Keratinocyte (primary cell): ENCODE results near the gene WIPF3. TPM values are rescaled to one million over a fixed set of nuclear protein-coding genes. Genes with fewer than 3 reads are reported as not detected.

Experiments used
- DNase-seq: peaks from one replicate; pipeline ENCODE4 v3.0.0-alpha.2; 2011; ENCODE audit warnings: low read depth, missing footprints, low spot score
- FAIRE-seq: peaks from 2 replicates; lab custom pipeline; 2011; peaks lifted over from hg19 to GRCh38; lab: Jason Lieb, UNC
- H2AFZ ChIP-seq: 2 replicates; pipeline ENCODE4 v1.6.0; 2012; ENCODE audit warnings: low read length, control low read depth, inconsistent platforms; ENCODE audit not compliant: control insufficient read depth
- H3K27ac ChIP-seq: 2 replicates; pipeline ENCODE4 v1.5.1; 2011; ENCODE audit warnings: low read length; ENCODE audit not compliant: control insufficient read depth, insufficient read depth
- H3K27me3 ChIP-seq: 3 replicates; pipeline ENCODE4 v1.6.0; 2011; ENCODE audit warnings: low read length; ENCODE audit not compliant: control insufficient read depth, insufficient read depth; ENCODE audit errors: extremely low read depth
- H3K36me3 ChIP-seq, 2 experiments: 2 replicates in 1 of 2; 3 replicates in 1 of 2; pipeline ENCODE4 v1.5.1; 2011; ENCODE audit warnings: low read length in 2 of 2, mild to moderate bottlenecking in 1 of 2; ENCODE audit not compliant: control insufficient read depth in 2 of 2, insufficient read depth in 2 of 2; ENCODE audit errors: extremely low read depth in 1 of 2
- H3K4me1 ChIP-seq: 3 replicates; pipeline ENCODE4 v1.5.1; 2011; ENCODE audit warnings: low read length; ENCODE audit not compliant: control insufficient read depth, insufficient read depth; ENCODE audit errors: extremely low read depth
- H3K4me2 ChIP-seq: 3 replicates; pipeline ENCODE4 v1.6.0; 2011; ENCODE audit warnings: low read depth, low read length; ENCODE audit not compliant: control insufficient read depth, insufficient read depth; ENCODE audit errors: extremely low read depth
- H3K4me3 ChIP-seq, 3 experiments: fragments of 200-600 bp in 1 of 3; sonication (generic) in 1 of 3; 2 replicates in 2 of 3; 3 replicates in 1 of 3; pipeline ENCODE4 v1.5.1; 2011 to 2016; ENCODE audit warnings: low read length in 3 of 3, mild to moderate bottlenecking in 3 of 3, control low read depth in 2 of 3, inconsistent platforms in 1 of 3, low read depth in 1 of 3, mixed read lengths in 1 of 3, mixed run types in 1 of 3, moderate library complexity in 1 of 3; ENCODE audit not compliant: control insufficient read depth in 2 of 3, insufficient read depth in 2 of 3; ENCODE audit errors: extremely low read depth in 1 of 3
- H3K79me2 ChIP-seq: 2 replicates; pipeline ENCODE4 v1.6.0; 2012; ENCODE audit warnings: low read length; ENCODE audit not compliant: control insufficient read depth, insufficient read depth
- H3K9ac ChIP-seq: 3 replicates; pipeline ENCODE4 v1.6.0; 2011; ENCODE audit warnings: low read length; ENCODE audit not compliant: control insufficient read depth, insufficient read depth; ENCODE audit errors: extremely low read depth
- H3K9me1 ChIP-seq: 3 replicates; pipeline ENCODE4 v1.6.0; 2011; ENCODE audit warnings: low read length; ENCODE audit not compliant: control insufficient read depth, insufficient read depth; ENCODE audit errors: extremely low read depth
- H3K9me3 ChIP-seq: 2 replicates; pipeline ENCODE4 v1.5.1; 2012; ENCODE audit warnings: low read depth, low read length; ENCODE audit not compliant: control insufficient read depth
- H4K20me1 ChIP-seq: 3 replicates; pipeline ENCODE4 v1.6.0; 2011; ENCODE audit warnings: low read length; ENCODE audit not compliant: control insufficient read depth, insufficient read depth; ENCODE audit errors: extremely low read depth
- EZH2 ChIP-seq: IDR thresholded peaks from one replicate; pipeline ENCODE4 v1.6.1; 2012; ENCODE audit warnings: inconsistent platforms, mild to moderate bottlenecking, low read length, moderate library complexity
- dilution Hi-C: fragments of 300-500 bp; cut with MboI; formaldehyde crosslinking; loops from one replicate; pipeline ENCODE4 v1.7.0; 2020; ENCODE audit warnings: low sequenced_read_pairs; ENCODE audit not compliant: extremely low pct_ligation_motif_present
- polyA plus RNA-seq, 5 experiments: library from polyadenylated mRNA; depleted of rRNA in 3 of 5; stranded (reverse) in 3 of 5; stranded (forward) in 1 of 5; unstranded in 1 of 5; fragments of >200 nt; gene quantifications; 1 replicate in 1 of 5; 2 replicates in 3 of 5; 3 replicates in 1 of 5; pipeline versions ENCODE4 v1.2.1 to v1.2.3, GENCODE V29; 2011 to 2012; ENCODE audit warnings: missing spikeins in 2 of 5, low read depth in 1 of 5, low replicate concordance in 1 of 5
- TF ChIP-seq, protein P1 (sequence below), 3 experiments: IDR thresholded peaks in 1 of 3; conservative IDR thresholded peaks in 1 of 3; optimal IDR thresholded peaks in 1 of 3; 2 replicates in 2 of 3; 3 replicates in 1 of 3; pipeline versions ENCODE3 to v1.5.1; 2011; ENCODE audit warnings: low read length in 3 of 3, mild to moderate bottlenecking in 3 of 3, moderate library complexity in 2 of 3, control low read depth in 1 of 3, inconsistent platforms in 1 of 3; ENCODE audit not compliant: insufficient read depth in 2 of 3; ENCODE audit errors: extremely low read depth in 1 of 3

The WIPF3 gene
- polyA plus RNA-seq, 1 donor (not counting 4 experiments of a cell fraction or from before 2014, with no cell fraction given) = 0.04 TPM

DNA sequence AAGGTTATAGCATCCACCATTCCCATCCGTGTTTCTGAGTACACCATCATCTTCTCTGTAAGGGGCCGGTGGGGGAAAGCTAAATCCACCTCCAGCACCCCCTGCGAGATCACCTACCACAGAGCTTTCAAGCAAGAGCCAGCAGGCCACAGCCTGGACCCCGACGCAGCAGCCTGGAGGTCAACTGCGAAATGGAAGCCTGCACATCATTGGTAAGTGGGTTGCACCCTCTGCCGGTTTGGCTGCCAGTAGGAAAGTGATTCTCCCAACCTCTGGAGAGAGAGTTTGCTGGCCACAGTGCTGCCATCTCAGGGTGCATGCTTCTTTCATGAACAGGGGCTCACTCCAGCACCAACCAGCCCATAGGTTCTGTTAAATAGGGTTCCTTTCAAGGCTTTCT, 81.7 kb downstream of the WIPF3 start:
- TF ChIP-seq EZH2 = no peak
- TF ChIP-seq, protein P1, sequence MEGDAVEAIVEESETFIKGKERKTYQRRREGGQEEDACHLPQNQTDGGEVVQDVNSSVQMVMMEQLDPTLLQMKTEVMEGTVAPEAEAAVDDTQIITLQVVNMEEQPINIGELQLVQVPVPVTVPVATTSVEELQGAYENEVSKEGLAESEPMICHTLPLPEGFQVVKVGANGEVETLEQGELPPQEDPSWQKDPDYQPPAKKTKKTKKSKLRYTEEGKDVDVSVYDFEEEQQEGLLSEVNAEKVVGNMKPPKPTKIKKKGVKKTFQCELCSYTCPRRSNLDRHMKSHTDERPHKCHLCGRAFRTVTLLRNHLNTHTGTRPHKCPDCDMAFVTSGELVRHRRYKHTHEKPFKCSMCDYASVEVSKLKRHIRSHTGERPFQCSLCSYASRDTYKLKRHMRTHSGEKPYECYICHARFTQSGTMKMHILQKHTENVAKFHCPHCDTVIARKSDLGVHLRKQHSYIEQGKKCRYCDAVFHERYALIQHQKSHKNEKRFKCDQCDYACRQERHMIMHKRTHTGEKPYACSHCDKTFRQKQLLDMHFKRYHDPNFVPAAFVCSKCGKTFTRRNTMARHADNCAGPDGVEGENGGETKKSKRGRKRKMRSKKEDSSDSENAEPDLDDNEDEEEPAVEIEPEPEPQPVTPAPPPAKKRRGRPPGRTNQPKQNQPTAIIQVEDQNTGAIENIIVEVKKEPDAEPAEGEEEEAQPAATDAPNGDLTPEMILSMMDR (optimal IDR thresholded peaks at IDR 0.05 in 1 of 3, IDR thresholded peaks at IDR 0.05 in 1 of 3, conservative IDR thresholded peaks at IDR 0.05 in 1 of 3; ENCODE audit: extremely low read depth in 1 of 3, insufficient read depth in 2 of 3, low read length in 3 of 3) = no peak
- dilution Hi-C loops = no loop called here
- peaks cover 5% of the 10 kb centered on the region for H3K4me1 ChIP-seq
- no peaks in the 10 kb centered on the region for H3K27me3 ChIP-seq
- no peak for DNase-seq
- H3K9me3 ChIP-seq = no peaks in the 10 kb centered on the region
- H3K79me2 ChIP-seq = no peaks in the 10 kb centered on the region
- no peak overlapping the region for H2AFZ ChIP-seq
- no peaks in the 10 kb centered on the region for H3K36me3 ChIP-seq
- FAIRE-seq = no peak
- H3K4me2 ChIP-seq = no peak overlapping the region
- no peak overlapping the region for H3K9ac ChIP-seq
- no peaks in the 10 kb centered on the region for H4K20me1 ChIP-seq
- H3K27ac ChIP-seq = no peak overlapping the region
- no peaks in the 10 kb centered on the region for H3K9me1 ChIP-seq
- H3K4me3 ChIP-seq = no peak overlapping the region

DNA sequence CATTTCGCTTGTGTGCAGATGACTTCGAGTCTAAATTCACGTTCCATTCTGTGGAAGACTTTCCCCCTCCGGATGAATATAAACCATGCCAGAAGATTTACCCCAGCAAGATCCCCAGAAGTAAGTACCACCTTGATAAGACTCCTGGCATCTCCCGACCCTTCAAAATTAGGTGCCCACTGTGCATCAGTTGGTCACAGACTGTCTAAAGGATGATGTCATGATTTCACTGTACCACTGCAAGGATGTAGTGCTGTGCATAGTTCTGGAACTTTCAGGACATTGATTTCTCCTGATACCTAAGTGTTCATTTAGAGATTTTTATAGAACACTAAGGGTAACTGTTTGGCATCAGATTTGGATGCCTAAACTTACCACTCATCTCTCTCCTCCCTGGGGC, 83.0 kb downstream of the WIPF3 start:
- Histone ChIP-seq H3K9me3 (no peaks in the 10 kb centered on the region), H3K9ac (no peak overlapping the region), H4K20me1 (no peaks in the 10 kb centered on the region), H3K36me3 (no peaks in the 10 kb centered on the region), H3K4me2 (no peak overlapping the region), H2AFZ (no peak overlapping the region), H3K4me3 (no peak overlapping the region), H3K27ac (no peak overlapping the region), H3K27me3 (no peaks in the 10 kb centered on the region), H3K9me1 (no peaks in the 10 kb centered on the region), H3K79me2 (no peaks in the 10 kb centered on the region), H3K4me1 (no peaks in the 10 kb centered on the region)
- dilution Hi-C loops = no loop called here
- TF ChIP-seq, protein P1 (optimal IDR thresholded peaks at IDR 0.05 in 1 of 3, IDR thresholded peaks at IDR 0.05 in 1 of 3, conservative IDR thresholded peaks at IDR 0.05 in 1 of 3; ENCODE audit: extremely low read depth in 1 of 3, insufficient read depth in 2 of 3, low read length in 3 of 3) = no peak
- no peak for TF ChIP-seq EZH2
- DNase-seq (no peak), FAIRE-seq (no peak)
